ENCODE results near the gene FBXO10.

GRCh38 chr9:37622462-37622861 is 46.3 kb upstream of the FBXO10 start:
- TF ChIP-seq CTCF (IDR thresholded peaks at IDR 0.05), result no peak
- TF ChIP-seq EP300 (IDR thresholded peaks at IDR 0.05), result no peak
